Upper lobe of left lung (tissue), 6 donors: ENCODE measurements around the gene GPSM1. TPM values are rescaled to one million over a fixed set of nuclear protein-coding genes. Genes with fewer than 3 reads are reported as not detected.

Experiments used
- ATAC-seq, 2 donors: fragments of 200-7000 bp; cut with Tn5 transposase; one replicate each; pipeline ENCODE4 v1.9.1; 2022; ENCODE audit warnings: mild to moderate bottlenecking in 2 of 2, moderate library complexity in 2 of 2; ENCODE audit not compliant: low FRiP score in 2 of 2
- DNase-seq, 2 donors: peaks; one replicate each; pipeline ENCODE4 v3.0.0-alpha.2; 2019 to 2020
- H3K27ac ChIP-seq, 4 donors: fragments of 200-600 bp; sonication (generic); one replicate each; pipeline ENCODE4 v1.5.1; 2016 to 2019
- H3K27me3 ChIP-seq, 4 donors: fragments of 200-600 bp; sonication (generic); one replicate each; pipeline ENCODE4 v1.5.1; 2017 to 2019
- H3K36me3 ChIP-seq, 4 donors: fragments of 200-600 bp; sonication (generic); one replicate each; pipeline ENCODE4 v1.5.1; 2016 to 2019
- H3K4me1 ChIP-seq, 4 donors: fragments of 200-600 bp; sonication (generic); one replicate each; pipeline ENCODE4 v1.5.1; 2018 to 2019
- H3K4me3 ChIP-seq, 4 donors: fragments of 200-600 bp; sonication (generic); one replicate each; pipeline ENCODE4 v1.5.1; 2017 to 2019; ENCODE audit warnings: mild to moderate bottlenecking in 2 of 4, moderate library complexity in 1 of 4
- H3K9me3 ChIP-seq, 4 donors: fragments of 200-600 bp; sonication (generic); one replicate each; pipeline ENCODE4 v1.5.1; 2018 to 2019
- EP300 ChIP-seq, 4 donors: sonication (generic); formaldehyde crosslinking; IDR thresholded peaks; one replicate each; pipeline ENCODE4 v1.5.1; 2017; ENCODE audit warnings: antibody characterized with exemption in 4 of 4, control low read depth in 2 of 4
- POLR2A ChIP-seq, 4 donors: fragments of 450-650 bp; IDR thresholded peaks; one replicate each; pipeline ENCODE4 v1.5.1; 2016 to 2017; ENCODE audit warnings: antibody characterized with exemption in 4 of 4, mild to moderate bottlenecking in 2 of 4
- POLR2AphosphoS5 ChIP-seq, 2 donors: sonication (generic); formaldehyde crosslinking; IDR thresholded peaks; one replicate each; pipeline ENCODE4 v1.5.1; 2017; ENCODE audit warnings: antibody characterized with exemption in 2 of 2
- WGBS, 2 donors: methylation state at CpG; one replicate each; pipeline ENCODE4 v1.1.5; 2017 to 2018; 5-methylcytosine and 5-hydroxymethylcytosine counted together
- total RNA-seq, 6 donors: library from RNA; depleted of rRNA in 4 of 6; stranded (reverse); fragments of >200 nt in 4 of 6; gene quantifications; one replicate each; pipeline versions ENCODE4 v1.1.0 to v1.2.1, GENCODE V29; 2016 to 2021
- TF ChIP-seq, protein P1 (sequence below), 6 experiments: fragments of 450-650 bp in 4 of 6; fragments of 200-600 bp in 2 of 6; sonication (generic) in 2 of 6; IDR thresholded peaks; one replicate each; pipeline ENCODE4 v1.5.1; 2016 to 2019; ENCODE audit warnings: antibody characterized with exemption in 6 of 6
- donor health status: DM: no; HTN: no; CAD: no; lungs with moderate emphysema.
- donor health status: DM: no; HTN: yes; CAD: no; lungs with severe emphysema.

Gene GPSM1
- total RNA-seq, 6 donors from 2014 or later: 10.0 to 78.6 (median 24.2) TPM

DNA sequence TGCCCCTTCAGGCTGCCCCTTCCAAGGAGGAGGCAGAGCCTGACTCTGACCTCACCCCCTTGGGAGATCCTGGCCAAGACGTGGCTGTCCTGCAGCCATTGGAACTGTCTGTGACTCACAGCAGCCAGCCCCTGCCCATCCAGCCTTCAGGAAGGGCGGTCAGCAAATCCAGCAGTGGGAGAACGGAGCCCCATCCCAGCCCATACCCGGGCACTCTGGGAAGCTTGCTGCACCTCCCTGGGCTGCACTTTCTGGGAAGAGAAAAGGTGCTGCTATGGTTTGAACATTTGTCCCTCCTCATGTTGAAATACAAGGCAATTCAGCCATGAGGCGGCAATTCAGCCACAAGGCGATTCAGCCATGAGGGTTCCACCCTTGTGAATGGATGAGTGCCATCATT is 47.9 kb upstream of the GPSM1 start:
- 88 to 100% methylated on average over 2 to 6 of the region's 6 CpGs for WGBS, 2 donors

DNA sequence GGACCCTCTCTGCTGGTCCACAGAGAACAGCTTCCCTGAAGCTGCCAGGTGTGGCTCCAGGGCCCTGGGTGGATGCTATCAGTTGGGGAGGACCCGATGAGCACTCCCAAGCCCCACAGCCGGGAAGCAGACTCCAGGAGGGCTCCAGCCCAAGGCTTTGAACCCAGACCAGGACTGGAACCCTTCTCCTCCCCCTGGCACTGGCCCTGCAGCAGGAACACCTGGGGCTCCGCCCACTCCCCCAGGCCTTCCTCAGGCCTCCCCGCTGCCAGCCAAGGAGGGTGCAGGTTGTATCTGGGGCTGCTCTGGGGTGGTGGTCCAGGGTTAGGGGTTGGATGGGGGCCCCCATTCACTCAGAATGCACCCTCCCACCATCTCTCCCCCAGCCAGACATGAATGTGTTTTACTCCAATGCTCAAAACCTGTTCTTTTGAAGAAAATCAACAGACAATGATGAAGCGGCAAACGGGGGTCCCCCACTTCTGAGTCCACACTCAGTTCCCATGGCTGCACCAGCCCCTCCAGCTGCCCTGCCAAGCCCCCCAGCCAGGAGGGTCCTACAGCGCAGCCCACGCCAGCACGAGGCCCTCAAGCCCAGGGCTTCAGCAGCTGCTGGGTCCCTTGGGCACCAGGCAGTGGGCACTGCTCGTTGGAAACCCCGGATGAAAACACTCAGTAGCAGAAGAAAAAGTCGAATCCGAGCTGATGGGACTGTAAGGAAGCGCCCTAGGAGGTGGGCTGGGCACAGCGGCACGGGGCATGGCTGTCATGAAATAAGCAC is 46.6 kb upstream of the GPSM1 start:
- Histone ChIP-seq H3K36me3 (no peaks in the 10 kb centered on the region), H3K27me3 (no peaks in the 10 kb centered on the region), H3K9me3 (no peaks in the 10 kb centered on the region), H3K4me1 (peaks cover 5 to 12% (median 8%) of the 10 kb centered on the region in 4 donors), H3K27ac (no peak overlapping the region), H3K4me3 (no peak overlapping the region)
- DNase-seq (peak in 1 of 2 donors; percentile 60), ATAC-seq (no peak)
- TF ChIP-seq POLR2A (IDR thresholded peaks at IDR 0.05): no peak
- TF ChIP-seq, protein P1, sequence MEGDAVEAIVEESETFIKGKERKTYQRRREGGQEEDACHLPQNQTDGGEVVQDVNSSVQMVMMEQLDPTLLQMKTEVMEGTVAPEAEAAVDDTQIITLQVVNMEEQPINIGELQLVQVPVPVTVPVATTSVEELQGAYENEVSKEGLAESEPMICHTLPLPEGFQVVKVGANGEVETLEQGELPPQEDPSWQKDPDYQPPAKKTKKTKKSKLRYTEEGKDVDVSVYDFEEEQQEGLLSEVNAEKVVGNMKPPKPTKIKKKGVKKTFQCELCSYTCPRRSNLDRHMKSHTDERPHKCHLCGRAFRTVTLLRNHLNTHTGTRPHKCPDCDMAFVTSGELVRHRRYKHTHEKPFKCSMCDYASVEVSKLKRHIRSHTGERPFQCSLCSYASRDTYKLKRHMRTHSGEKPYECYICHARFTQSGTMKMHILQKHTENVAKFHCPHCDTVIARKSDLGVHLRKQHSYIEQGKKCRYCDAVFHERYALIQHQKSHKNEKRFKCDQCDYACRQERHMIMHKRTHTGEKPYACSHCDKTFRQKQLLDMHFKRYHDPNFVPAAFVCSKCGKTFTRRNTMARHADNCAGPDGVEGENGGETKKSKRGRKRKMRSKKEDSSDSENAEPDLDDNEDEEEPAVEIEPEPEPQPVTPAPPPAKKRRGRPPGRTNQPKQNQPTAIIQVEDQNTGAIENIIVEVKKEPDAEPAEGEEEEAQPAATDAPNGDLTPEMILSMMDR (IDR thresholded peaks at IDR 0.05): no peak
- no peak for TF ChIP-seq EP300 (IDR thresholded peaks at IDR 0.05)
- TF ChIP-seq POLR2AphosphoS5 (IDR thresholded peaks at IDR 0.05): no peak
- WGBS, 2 donors: 83 to 91% methylated on average over 9 to 14 of the region's 16 CpGs

More for the DNA sequence above, 47.9 kb upstream of the GPSM1 start:
- H3K27ac ChIP-seq: no peak overlapping the region
- ATAC-seq (no peak), DNase-seq (no peak)
- no peaks in the 10 kb centered on the region for H3K27me3 ChIP-seq
- H3K4me1 ChIP-seq: peaks cover 5 to 12% (median 8%) of the 10 kb centered on the region in 4 donors
- no peak overlapping the region for H3K4me3 ChIP-seq
- no peaks in the 10 kb centered on the region for H3K9me3 ChIP-seq
- H3K36me3 ChIP-seq: no peaks in the 10 kb centered on the region
- no peak for TF ChIP-seq POLR2A (IDR thresholded peaks at IDR 0.05)
- TF ChIP-seq EP300 (IDR thresholded peaks at IDR 0.05): no peak

DNA sequence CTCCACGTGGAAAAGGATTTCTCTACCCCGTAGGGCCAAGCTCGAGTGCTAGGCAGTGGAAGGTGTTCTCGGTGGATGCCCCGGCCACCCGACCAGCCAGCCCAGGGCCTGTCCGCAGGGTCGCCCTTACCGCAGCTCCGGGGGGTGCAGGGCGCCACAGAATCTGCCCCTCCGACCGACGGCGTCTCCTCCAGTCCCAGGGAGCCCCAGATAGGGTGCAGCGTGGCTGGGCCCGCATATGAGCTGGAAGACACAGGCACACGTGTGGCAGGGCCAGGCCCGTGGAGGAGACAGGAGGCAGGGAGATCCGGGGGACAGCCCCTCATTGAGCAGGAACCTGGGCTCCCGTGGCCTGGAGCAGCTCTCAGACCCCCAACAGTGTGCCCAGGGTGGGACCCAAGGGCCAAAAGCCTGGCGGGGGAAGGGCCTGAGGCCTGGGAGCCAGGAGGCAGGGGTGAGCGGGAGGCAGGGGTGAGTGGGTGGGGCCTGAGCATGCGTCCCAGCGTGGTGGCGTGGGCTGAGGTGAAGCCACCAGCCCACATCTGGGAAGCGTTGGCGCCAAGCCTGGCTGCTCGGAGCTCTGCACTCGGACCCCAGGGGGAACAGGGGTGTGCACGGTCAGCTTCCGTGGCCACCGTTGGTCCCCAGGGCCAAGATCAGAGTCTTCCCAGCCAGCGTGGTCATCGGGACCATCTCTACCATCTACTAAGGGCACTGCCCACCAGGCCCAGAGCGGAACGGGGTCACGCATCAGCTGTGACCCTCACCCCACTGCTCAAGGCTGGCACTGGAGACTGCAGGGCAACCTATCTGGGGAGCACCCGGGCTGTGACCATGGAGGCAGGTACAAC is 45.7 kb upstream of the GPSM1 start:
- H3K27ac ChIP-seq: no peak overlapping the region
- TF ChIP-seq EP300 (IDR thresholded peaks at IDR 0.05): no peak
- TF ChIP-seq POLR2AphosphoS5 (IDR thresholded peaks at IDR 0.05): no peak
- TF ChIP-seq, protein P1 (IDR thresholded peaks at IDR 0.05): no peak
- TF ChIP-seq POLR2A (IDR thresholded peaks at IDR 0.05): no peak
- peaks cover 5 to 12% (median 8%) of the 10 kb centered on the region in 4 donors for H3K4me1 ChIP-seq
- H3K36me3 ChIP-seq: no peaks in the 10 kb centered on the region
- H3K4me3 ChIP-seq: no peak overlapping the region
- 80 to 90% methylated on average over 4 to 34 of the region's 39 CpGs for WGBS, 2 donors
- ATAC-seq (no peak), DNase-seq (peak in 1 of 2 donors; percentile 64)
- H3K27me3 ChIP-seq: no peaks in the 10 kb centered on the region
- no peaks in the 10 kb centered on the region for H3K9me3 ChIP-seq

DNA sequence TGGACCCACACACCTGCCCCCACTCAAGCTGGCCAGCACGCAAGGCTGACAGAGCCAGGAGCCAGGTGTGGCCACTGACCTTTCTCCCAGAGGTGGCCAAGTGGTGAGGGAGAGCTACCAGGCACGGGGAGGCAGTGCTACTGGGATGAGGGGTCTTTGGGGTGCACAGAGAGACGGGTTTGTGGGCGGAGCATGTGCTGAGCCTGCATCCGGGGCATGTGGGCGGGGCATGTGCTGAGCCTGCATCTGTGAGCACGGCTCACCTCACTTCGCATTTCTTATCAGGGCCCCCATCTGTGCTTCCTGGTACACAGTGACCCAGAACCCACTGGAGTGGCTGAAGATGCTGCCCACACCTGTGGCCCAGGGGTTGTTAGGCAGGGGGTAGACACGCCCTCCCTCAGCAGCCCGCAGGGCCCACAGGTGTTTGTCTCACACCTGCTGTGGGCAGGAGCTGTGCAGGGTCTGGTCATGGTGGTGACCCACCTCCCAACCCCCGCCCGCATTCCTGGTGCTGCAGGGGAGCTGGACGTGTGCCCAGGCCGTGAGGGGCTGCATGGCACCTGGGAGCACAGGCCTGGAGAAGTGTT is 45.0 kb upstream of the GPSM1 start:
- ATAC-seq (no peak), DNase-seq (peak in 1 of 2 donors; percentile 64)
- Histone ChIP-seq H3K9me3 (no peaks in the 10 kb centered on the region), H3K27ac (no peak overlapping the region), H3K4me1 (peaks cover 5 to 12% (median 8%) of the 10 kb centered on the region in 4 donors), H3K4me3 (no peak overlapping the region), H3K36me3 (no peaks in the 10 kb centered on the region), H3K27me3 (no peaks in the 10 kb centered on the region)
- 47 to 51% methylated on average over 10 of the region's 14 CpGs for WGBS, 2 donors
- TF ChIP-seq EP300 (IDR thresholded peaks at IDR 0.05): no peak
- TF ChIP-seq, protein P1 (IDR thresholded peaks at IDR 0.05): no peak
- TF ChIP-seq POLR2A (IDR thresholded peaks at IDR 0.05): no peak
- no peak for TF ChIP-seq POLR2AphosphoS5 (IDR thresholded peaks at IDR 0.05)
